Renal cortex interstitium (tissue), 11 donors: Measurements from ENCODE around the gene AGPAT3. TPM values are rescaled to one million over a fixed set of nuclear protein-coding genes. Genes with fewer than 3 reads are reported as not detected.

Experiments
- DNase-seq, 11 donors: peaks; one replicate each; pipeline ENCODE4 v3.0.0-alpha.2; 2013; ENCODE audit warnings: low read depth in 9 of 11, low spot score in 4 of 11; ENCODE audit errors: extremely low read depth in 1 of 11
- polyA plus RNA-seq, 3 donors: library from polyadenylated mRNA; unstranded; fragments of 120-200 nt; gene quantifications; one replicate each; pipeline ENCODE4 v1.2.1, GENCODE V29; 2013; ENCODE audit not compliant: insufficient read length in 3 of 3

AGPAT3 gene
- polyA plus RNA-seq, 3 donors: 54.0 to 78.0 (median 60.4) TPM

GRCh38 chr21:43911935-43912487 is 47.0 kb downstream of the AGPAT3 start:
- DNase-seq: no peak

- no peak for DNase-seq
Measured at GRCh38 chr21:43912500-43912899, 47.5 kb downstream of the AGPAT3 start.

GRCh38 chr21:43912910-43913309 is 47.9 kb downstream of the AGPAT3 start:
- no peak for DNase-seq

GRCh38 chr21:43913928-43914327 is 48.9 kb downstream of the AGPAT3 start:
- no peak for DNase-seq

- no peak for DNase-seq
Measured at GRCh38 chr21:43916076-43916475, 51.1 kb downstream of the AGPAT3 start.

GRCh38 chr21:43916691-43917514 is 51.9 kb downstream of the AGPAT3 start:
- DNase-seq: no peak

- no peak for DNase-seq
Measured at GRCh38 chr21:43917515-43918384, 52.7 kb downstream of the AGPAT3 start.

- DNase-seq: no peak
Measured at GRCh38 chr21:43918385-43918947, 53.4 kb downstream of the AGPAT3 start.

- DNase-seq: no peak
Measured at GRCh38 chr21:43919283-43919682, 54.3 kb downstream of the AGPAT3 start.

GRCh38 chr21:43919871-43920801 is 55.1 kb downstream of the AGPAT3 start:
- DNase-seq: no peak

- no peak for DNase-seq
Measured at GRCh38 chr21:43921571-43921978, 56.6 kb downstream of the AGPAT3 start.

- DNase-seq: peak in 2 of 11 donors; percentile 55 to 58
Measured at GRCh38 chr21:43921979-43922945, 57.2 kb downstream of the AGPAT3 start.

GRCh38 chr21:43922949-43923348 is 57.9 kb downstream of the AGPAT3 start:
- DNase-seq: no peak

GRCh38 chr21:43923391-43923790 is 58.4 kb downstream of the AGPAT3 start:
- DNase-seq: no peak

GRCh38 chr21:43924421-43925095 is 59.5 kb downstream of the AGPAT3 start:
- no peak for DNase-seq

- DNase-seq: no peak
Measured at GRCh38 chr21:43925096-43925481, 60.1 kb downstream of the AGPAT3 start.

- DNase-seq: no peak
Measured at GRCh38 chr21:43925609-43926008, 60.6 kb downstream of the AGPAT3 start.
